ENCODE measurements around the gene PHACTR1.

DNA sequence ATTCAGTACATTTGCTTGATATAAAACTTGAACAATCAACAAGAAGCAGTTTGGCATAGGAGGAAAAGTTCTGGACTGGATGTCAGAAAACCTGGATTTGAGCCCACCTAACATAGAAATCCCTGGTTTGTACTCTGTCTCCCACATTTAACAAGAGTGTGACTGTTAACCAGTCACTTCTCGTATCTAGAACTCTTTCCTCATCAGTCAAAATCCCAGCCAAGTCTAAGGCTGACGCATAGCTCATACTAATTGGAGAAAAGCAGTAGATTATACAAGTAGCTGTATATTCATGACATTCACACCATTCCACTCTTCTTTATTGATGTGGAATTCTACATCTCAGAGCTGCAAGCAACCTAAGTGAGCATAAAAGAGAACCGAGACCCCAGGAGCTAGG lies 222.7 kb downstream of the PHACTR1 start:
- TF ChIP-seq MAZ (IDR thresholded peaks at IDR 0.05; ENCODE audit: borderline replicate concordance, low read depth, low read length) = no peak
- TF ChIP-seq, protein P1, sequence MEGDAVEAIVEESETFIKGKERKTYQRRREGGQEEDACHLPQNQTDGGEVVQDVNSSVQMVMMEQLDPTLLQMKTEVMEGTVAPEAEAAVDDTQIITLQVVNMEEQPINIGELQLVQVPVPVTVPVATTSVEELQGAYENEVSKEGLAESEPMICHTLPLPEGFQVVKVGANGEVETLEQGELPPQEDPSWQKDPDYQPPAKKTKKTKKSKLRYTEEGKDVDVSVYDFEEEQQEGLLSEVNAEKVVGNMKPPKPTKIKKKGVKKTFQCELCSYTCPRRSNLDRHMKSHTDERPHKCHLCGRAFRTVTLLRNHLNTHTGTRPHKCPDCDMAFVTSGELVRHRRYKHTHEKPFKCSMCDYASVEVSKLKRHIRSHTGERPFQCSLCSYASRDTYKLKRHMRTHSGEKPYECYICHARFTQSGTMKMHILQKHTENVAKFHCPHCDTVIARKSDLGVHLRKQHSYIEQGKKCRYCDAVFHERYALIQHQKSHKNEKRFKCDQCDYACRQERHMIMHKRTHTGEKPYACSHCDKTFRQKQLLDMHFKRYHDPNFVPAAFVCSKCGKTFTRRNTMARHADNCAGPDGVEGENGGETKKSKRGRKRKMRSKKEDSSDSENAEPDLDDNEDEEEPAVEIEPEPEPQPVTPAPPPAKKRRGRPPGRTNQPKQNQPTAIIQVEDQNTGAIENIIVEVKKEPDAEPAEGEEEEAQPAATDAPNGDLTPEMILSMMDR (conservative IDR thresholded peaks at IDR 0.05; ENCODE audit: low read depth, low read length) = no peak
- TF ChIP-seq POLR2A (IDR thresholded peaks at IDR 0.05; ENCODE audit: low read depth, low read length) = no peak
- TF ChIP-seq RCOR1 (IDR thresholded peaks at IDR 0.05; ENCODE audit: insufficient replicate concordance, low read length) = no peak
- no peak for TF ChIP-seq MAFK (IDR thresholded peaks at IDR 0.05; ENCODE audit: low read depth, low read length)
- no peak for TF ChIP-seq CHD1 (IDR thresholded peaks at IDR 0.05; ENCODE audit: low read depth, low read length)
- no peak for TF ChIP-seq NFE2L2 (IDR thresholded peaks at IDR 0.05; ENCODE audit: low read depth, low read length)
- no peak for TF ChIP-seq FOS (IDR thresholded peaks at IDR 0.05; ENCODE audit: low read depth, low read length)
